A549 treated with dexamethasone at 1 μM for 4 hours (cell line): ENCODE measurements around the gene SLC22A31. TPM values are rescaled to one million over a fixed set of nuclear protein-coding genes. Genes with fewer than 3 reads are reported as not detected.

ENCODE experiments used
- total RNA-seq: library from RNA; stranded (reverse); fragments of 200-300 nt; extraction: Qiagen RNA extraction; gene quantifications from 5 replicates; pipeline ENCODE4 v1.2.3, GENCODE V29; 2022

SLC22A31 gene
- 0.98 to 1.4 TPM (median 1.2 TPM) in 5 replicates for total RNA-seq

DNA sequence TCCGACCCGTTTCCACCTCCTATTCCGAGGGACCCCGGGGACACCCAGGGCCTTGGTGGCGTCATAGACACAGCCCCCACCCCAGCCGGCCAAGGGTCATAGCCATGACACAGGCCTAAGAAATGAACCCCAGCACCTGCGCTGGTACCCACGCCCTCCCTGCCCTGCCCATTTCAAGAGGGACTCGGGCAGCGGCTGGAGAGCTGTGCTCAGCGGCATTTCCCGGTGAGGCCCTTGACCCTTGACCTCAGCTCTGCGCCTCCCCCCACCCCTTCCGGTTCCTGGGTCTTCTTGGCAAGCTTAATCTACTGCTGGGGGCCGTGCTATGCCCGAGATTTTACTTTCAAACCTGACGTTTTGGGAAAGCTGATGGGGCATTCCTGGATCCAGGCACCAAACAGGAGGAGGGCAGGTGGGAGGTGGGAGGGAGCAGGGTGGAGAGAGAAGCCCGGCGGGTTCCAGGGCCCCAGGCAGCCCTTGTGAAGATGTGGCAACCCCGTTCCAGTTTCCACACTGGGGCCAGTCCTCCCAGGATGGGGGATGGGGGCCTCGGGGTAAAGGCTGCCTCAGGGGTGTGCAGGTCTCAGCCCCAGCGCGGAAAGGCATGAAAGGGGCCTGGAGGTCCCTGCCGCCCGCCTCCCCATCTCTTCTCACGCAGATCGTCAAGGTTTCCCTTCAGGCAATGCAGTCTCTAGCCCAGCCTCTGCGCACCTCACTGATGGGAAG lies at the start of gene SLC22A31:
SLC22A31 (minus strand) TSS at position 414 of the 726 bp plus-strand sequence; CDS start at position 378, 36 bp downstream.

GRCh38 chr16:89217388-89218191 lies 17.3 kb upstream of the SLC22A31 start, which contains the start of gene ZNF778:
Gene ZNF778, plus strand, starts transcription at chr16:89217703. Its CDS starts 3,425 bp downstream, at chr16:89221128.

GRCh38 chr16:89171216-89172170 lies 28.8 kb downstream of the SLC22A31 start, which contains the start of gene CDH15:
Gene CDH15, plus strand, starts transcription at chr16:89171748. Its CDS starts 84 bp downstream, at chr16:89171832.

Other genes with a start within 250 kb of the SLC22A31 start
- 0.88 to 1.5 TPM (median 1.0 TPM) in 5 replicates for gene CBFA2T3, start 223.3 kb downstream of the SLC22A31 start, total RNA-seq
- gene ACSF3, start 106.7 kb downstream of the SLC22A31 start, total RNA-seq, result 13.8 to 20.0 TPM (median 18.2 TPM) in 5 replicates
- 0.19 to 0.27 TPM (median 0.23 TPM) in 5 replicates for gene CDH15, start 28.8 kb downstream of the SLC22A31 start, total RNA-seq
- 7.1 to 12.0 TPM (median 8.0 TPM) in 5 replicates for gene ZNF778, start 17.2 kb upstream of the SLC22A31 start, total RNA-seq